Stimulated activated memory B cell treated with anti-CD40 and anti-IgM and Interleukin-4, amounts not matched to agents 10 μg/mL and 1 μg/mL and 100 μg/mL, for 72 hours (primary cell): Measurements from ENCODE around the gene PES1.
A peak's percentile ranks its signal among the peaks of the same experiment; 100 is the strongest.
"Not testable (repeated sequence)": the region's sequence is repeated elsewhere in the genome, so short reads cannot be mapped to it uniquely, and the experiment has no call there.

Experiments
- ATAC-seq: fragments of 150-1000 bp; cut with Tn5 transposase; 2 replicates; pipeline ENCODE4 v1.10.0; 2021
- H3K27ac Mint-ChIP-seq: one replicate; pipeline ENCODE4 v1.8.0; 2022; ENCODE audit warnings: mild to moderate bottlenecking, mixed read lengths
- H3K27me3 Mint-ChIP-seq: one replicate; pipeline ENCODE4 v1.8.0; 2022; ENCODE audit warnings: mixed read lengths
- H3K36me3 Mint-ChIP-seq: one replicate; pipeline ENCODE4 v1.8.0; 2022; ENCODE audit warnings: mixed read lengths
- H3K4me1 Mint-ChIP-seq: one replicate; pipeline ENCODE4 v1.8.0; 2022; ENCODE audit warnings: mixed read lengths
- H3K4me3 Mint-ChIP-seq: one replicate; pipeline ENCODE4 v1.8.0; 2022; ENCODE audit warnings: mild to moderate bottlenecking, moderate library complexity, mixed read lengths
- H3K9me3 Mint-ChIP-seq: one replicate; pipeline ENCODE4 v1.8.0; 2022; ENCODE audit warnings: mixed read lengths

PES1 gene

DNA sequence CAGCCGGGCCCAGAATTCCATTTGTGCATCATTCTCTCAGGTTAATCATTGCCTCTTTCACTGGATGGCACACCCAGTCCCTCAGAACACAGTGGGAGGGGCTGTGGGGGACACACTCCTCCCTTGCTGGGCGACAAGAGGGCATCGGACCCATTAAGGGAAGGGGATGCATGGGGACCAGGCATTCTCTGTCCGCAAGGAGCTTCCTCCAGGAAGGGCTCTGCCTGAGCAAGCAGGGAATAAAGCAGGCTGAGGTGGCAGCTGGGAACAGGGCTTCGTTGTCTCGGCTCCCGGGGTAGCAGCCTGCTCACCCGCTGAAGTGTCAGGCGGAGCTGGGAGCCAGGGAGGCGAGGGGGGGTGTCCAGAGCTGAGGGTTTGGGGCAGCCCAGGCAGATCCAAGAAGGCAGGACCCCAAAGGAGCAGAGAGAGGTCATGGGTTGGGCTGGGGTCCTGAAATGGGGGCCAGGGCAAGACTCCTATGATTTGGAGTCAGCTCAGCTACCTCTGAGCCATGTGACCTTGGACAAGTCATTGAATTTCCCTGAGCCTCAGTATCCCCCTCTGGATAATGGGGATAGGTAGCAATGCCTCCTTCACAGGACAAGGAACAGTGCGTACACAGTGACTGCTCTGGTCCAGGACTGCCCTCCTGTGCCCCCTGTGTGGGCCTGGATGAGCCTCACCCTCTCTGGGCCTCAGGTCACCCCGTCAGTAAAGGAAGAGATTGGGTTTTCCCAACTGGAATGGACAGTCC lies 18.7 kb downstream of the PES1 start:
- Mint-ChIP-seq H3K27ac (no peak overlapping the region), H3K36me3 (peaks cover 31% of the 10 kb centered on the region), H3K4me3 (no peak overlapping the region), H3K27me3 (peaks cover 16% of the 10 kb centered on the region), H3K4me1 (no peaks in the 10 kb centered on the region), H3K9me3 (no peaks in the 10 kb centered on the region)
- no peak for ATAC-seq

DNA sequence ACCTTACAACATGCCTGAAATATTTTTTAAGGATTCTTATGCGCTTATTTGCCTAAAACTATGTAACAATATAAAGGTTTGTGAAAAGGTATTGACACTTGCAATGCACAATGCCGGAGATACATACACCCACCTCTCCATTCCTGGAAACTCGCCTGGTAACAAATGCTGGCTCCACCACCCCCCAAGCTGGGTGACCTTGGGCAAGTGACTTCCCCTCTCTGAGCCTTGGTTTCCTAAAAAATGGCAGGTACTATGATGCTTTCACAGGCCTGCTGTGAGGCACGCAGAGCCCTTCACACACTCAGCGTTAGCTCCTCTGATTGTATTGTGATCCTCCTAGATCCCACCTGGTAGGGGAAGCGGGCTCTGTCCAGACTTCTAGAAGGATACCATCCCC lies 19.5 kb downstream of the PES1 start:
- Mint-ChIP-seq H3K27ac (no peak overlapping the region), H3K4me1 (no peaks in the 10 kb centered on the region), H3K9me3 (no peaks in the 10 kb centered on the region), H3K4me3 (no peak overlapping the region), H3K27me3 (peaks cover 24% of the 10 kb centered on the region), H3K36me3 (peaks cover 23% of the 10 kb centered on the region)
- ATAC-seq: no peak

DNA sequence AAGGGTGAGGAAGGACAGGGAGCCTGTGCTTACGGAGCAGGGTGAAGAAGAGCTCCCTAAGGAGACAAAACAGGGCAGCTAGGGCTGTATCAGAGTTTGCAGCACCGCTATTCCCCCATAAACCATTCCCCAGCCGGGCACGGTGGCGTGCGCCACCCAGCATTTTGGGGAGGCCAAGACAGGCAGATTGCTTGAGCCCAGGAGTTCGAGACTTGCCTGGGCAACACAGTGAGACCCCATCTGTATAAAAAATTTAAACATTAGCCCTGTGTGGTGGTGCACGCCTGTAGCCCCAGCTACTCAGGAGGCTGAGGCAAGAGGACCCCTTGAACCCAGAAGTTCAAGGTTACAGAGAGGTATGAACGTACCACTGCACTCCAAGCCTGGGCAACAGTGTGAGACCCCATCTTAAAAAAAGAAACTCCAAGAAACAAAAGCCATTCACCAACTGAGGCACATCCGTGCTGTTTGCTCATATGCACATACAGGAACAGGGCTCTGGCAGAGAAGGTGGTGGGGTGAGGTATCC lies 22.0 kb downstream of the PES1 start:
- no peak for ATAC-seq
- Mint-ChIP-seq H3K27me3 (peaks cover 37% of the 10 kb centered on the region), H3K4me3 (no peak overlapping the region), H3K9me3 (no peaks in the 10 kb centered on the region), H3K27ac (no peak overlapping the region), H3K36me3 (no peaks in the 10 kb centered on the region), H3K4me1 (no peaks in the 10 kb centered on the region)

DNA sequence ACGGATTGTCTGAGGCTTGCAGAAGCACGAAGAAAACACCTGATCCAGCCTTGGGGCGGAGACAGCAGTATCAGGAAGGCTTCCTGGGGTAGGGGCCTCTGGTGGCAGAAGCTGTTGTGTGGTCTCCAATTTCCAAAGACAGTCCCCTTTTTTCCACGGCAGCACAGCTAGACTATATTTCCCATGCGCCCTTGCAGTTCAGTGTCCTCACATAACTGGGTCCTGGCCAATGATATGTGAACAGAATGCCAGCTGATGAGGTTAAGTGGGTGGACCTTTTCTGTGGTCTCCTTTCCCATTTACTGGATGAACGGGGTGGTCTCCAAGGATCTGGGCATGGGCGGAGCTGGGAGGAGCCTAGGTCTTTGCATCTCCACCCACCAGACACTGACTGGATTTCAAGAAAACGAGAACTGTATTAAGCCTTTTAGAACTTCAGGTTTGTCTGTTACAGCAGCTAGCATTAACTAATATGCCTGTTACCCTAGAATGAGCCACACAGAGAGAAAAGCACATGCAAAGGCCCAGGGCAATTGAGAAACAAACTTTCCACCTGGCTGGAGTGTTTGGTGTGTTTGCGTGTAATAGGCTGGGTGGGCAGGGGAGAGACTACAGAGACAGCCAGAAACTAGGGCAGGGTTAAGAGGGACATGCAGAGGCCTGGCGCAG lies 23.4 kb downstream of the PES1 start:
- H3K36me3 Mint-ChIP-seq: no peaks in the 10 kb centered on the region
- no peak for ATAC-seq
- no peak overlapping the region for H3K4me3 Mint-ChIP-seq
- H3K27ac Mint-ChIP-seq: no peak overlapping the region
- H3K27me3 Mint-ChIP-seq: peaks cover 37% of the 10 kb centered on the region
- H3K4me1 Mint-ChIP-seq: no peaks in the 10 kb centered on the region
- H3K9me3 Mint-ChIP-seq: no peaks in the 10 kb centered on the region

DNA sequence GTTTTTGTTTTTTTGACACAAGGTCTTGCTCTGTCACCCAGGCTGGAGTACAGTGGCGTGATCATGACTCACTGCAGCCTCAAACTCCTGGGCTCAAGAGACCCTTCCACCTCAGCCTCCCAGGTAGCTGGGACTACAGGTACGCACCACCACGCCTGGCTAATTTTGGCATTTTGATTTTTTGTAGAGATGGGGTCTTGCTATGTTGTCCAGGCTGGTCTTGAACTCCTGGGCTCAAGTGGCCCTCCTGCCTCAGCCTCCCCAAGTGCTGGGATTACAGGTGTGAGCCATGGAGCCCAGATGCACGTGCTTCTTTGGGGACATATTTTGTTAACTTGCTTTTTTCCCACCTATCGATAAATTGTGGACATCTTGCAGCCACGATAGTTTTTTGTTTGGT lies 24.4 kb downstream of the PES1 start:
- H3K36me3 Mint-ChIP-seq, H3K4me3 Mint-ChIP-seq, H3K9me3 Mint-ChIP-seq, H3K4me1 Mint-ChIP-seq, ATAC-seq, H3K27ac Mint-ChIP-seq: not testable (repeated sequence)
- peaks cover 37% of the 10 kb centered on the region for H3K27me3 Mint-ChIP-seq

DNA sequence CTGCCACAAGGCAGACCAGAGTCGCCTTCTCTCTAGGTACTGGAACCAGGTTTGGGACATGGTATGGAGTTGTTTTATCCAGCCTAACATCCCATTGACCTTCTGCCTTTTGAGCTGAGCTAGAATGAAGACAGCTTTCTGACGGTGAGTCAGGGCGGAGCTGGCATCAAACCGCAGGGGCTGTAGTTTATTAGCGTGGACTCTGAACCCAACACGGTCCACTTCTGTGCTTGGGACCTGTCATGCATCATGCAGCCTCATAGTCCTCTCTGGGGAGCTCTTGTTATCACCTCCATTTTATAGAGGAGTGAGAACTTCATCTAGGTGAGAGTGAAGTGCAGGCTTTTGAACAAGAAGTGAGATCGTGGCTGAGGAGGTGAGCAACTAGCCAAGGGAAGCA lies 25.6 kb downstream of the PES1 start:
- Mint-ChIP-seq H3K4me3 (no peak overlapping the region), H3K4me1 (no peaks in the 10 kb centered on the region), H3K27ac (no peak overlapping the region), H3K9me3 (no peaks in the 10 kb centered on the region), H3K36me3 (no peaks in the 10 kb centered on the region), H3K27me3 (peaks cover 44% of the 10 kb centered on the region)
- no peak for ATAC-seq

- H3K4me3 Mint-ChIP-seq: no peak overlapping the region
- H3K4me1 Mint-ChIP-seq: no peaks in the 10 kb centered on the region
- no peaks in the 10 kb centered on the region for H3K9me3 Mint-ChIP-seq
- no peak for ATAC-seq
- H3K36me3 Mint-ChIP-seq: no peaks in the 10 kb centered on the region
- H3K27ac Mint-ChIP-seq: no peak overlapping the region
- H3K27me3 Mint-ChIP-seq: peaks cover 51% of the 10 kb centered on the region
Measured at GRCh38 chr22:30565341-30565740, 26.4 kb downstream of the PES1 start.

DNA sequence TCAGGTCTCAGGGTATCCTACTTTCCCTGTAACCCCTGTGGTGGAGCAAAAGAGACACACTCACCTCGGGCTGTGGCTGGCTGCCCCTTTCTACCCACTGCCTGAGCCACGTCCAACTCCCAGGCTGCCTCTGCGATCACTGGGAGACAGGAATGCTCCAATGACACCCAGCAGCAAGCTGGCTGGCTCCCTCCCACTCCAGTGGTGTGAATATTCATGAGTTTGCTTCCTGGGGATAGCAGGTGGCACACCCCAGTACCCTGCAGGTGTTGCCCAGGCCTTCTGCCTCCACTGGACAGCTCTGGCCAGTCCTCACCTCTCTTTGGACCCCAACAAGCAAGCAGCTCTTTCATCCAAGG lies 27.0 kb downstream of the PES1 start:
- H3K27me3 Mint-ChIP-seq: peaks cover 51% of the 10 kb centered on the region
- H3K36me3 Mint-ChIP-seq: no peaks in the 10 kb centered on the region
- no peaks in the 10 kb centered on the region for H3K4me1 Mint-ChIP-seq
- ATAC-seq: no peak
- H3K4me3 Mint-ChIP-seq: no peak overlapping the region
- H3K27ac Mint-ChIP-seq: no peak overlapping the region
- H3K9me3 Mint-ChIP-seq: no peaks in the 10 kb centered on the region

DNA sequence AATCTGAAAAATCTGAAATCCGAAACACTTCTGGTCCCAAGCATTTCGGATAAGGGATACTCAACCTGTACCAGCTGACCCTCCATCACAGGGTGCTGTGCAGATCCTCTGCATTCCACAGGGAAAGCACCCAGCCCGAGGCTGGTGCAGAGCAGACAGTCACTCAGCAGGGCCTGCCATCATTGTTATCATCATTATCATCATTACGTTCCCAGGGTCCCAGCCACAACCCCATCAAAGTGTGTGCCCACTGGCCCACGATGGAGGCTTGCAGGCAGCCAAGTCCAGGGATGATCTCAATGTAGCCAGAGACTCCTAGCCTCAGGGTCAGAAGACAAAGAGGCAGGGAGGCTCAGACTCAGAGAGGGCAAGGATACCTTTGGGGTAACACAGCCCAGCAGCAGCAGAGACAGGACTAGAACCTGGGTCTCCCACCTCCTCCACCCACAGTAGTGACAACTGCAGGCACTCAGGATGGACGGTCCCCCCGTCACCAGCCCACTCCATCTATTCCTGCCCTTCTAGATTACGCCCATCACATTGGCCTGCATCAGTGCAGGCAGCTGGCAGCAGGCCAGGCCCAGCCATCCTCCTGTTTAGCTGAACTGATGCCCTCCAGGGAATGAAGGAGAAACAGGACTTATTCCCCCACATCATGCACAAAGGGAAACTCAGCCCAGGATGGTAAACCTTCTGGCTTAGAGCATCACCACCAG lies 27.5 kb downstream of the PES1 start:
- no peaks in the 10 kb centered on the region for H3K36me3 Mint-ChIP-seq
- no peak overlapping the region for H3K4me3 Mint-ChIP-seq
- no peaks in the 10 kb centered on the region for H3K9me3 Mint-ChIP-seq
- no peak overlapping the region for H3K27ac Mint-ChIP-seq
- H3K4me1 Mint-ChIP-seq: no peaks in the 10 kb centered on the region
- ATAC-seq: no peak
- H3K27me3 Mint-ChIP-seq: peaks cover 47% of the 10 kb centered on the region

DNA sequence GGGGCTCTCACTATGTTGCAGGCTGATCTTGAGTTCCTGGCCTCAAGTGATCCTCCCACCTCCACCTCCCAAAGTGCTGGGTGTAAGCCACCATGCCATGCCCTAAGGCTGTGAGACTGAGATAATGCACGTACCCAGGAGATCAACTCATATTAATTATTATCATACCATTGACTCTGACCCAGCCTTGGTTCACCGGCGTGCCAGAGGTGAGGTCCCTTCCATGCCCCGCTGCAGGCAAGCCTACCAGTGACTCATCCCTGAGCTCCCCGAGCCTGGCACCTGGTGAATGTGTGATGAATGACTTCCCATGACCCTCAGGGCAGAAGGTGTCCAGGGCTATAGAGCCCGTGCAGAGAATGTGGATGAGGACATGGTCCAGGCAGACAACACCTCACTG lies 29.3 kb downstream of the PES1 start:
- H3K4me1 Mint-ChIP-seq: no peaks in the 10 kb centered on the region
- H3K27ac Mint-ChIP-seq: no peak overlapping the region
- H3K4me3 Mint-ChIP-seq: no peak overlapping the region
- no peaks in the 10 kb centered on the region for H3K9me3 Mint-ChIP-seq
- H3K27me3 Mint-ChIP-seq: peaks cover 28% of the 10 kb centered on the region
- no peak for ATAC-seq
- H3K36me3 Mint-ChIP-seq: no peaks in the 10 kb centered on the region

- H3K9me3 Mint-ChIP-seq: no peaks in the 10 kb centered on the region
- H3K27ac Mint-ChIP-seq: no peak overlapping the region
- no peaks in the 10 kb centered on the region for H3K36me3 Mint-ChIP-seq
- peaks cover 24% of the 10 kb centered on the region for H3K27me3 Mint-ChIP-seq
- ATAC-seq: no peak
- H3K4me3 Mint-ChIP-seq: no peak overlapping the region
- no peaks in the 10 kb centered on the region for H3K4me1 Mint-ChIP-seq
Measured at GRCh38 chr22:30561402-30562189, 30.1 kb downstream of the PES1 start.

DNA sequence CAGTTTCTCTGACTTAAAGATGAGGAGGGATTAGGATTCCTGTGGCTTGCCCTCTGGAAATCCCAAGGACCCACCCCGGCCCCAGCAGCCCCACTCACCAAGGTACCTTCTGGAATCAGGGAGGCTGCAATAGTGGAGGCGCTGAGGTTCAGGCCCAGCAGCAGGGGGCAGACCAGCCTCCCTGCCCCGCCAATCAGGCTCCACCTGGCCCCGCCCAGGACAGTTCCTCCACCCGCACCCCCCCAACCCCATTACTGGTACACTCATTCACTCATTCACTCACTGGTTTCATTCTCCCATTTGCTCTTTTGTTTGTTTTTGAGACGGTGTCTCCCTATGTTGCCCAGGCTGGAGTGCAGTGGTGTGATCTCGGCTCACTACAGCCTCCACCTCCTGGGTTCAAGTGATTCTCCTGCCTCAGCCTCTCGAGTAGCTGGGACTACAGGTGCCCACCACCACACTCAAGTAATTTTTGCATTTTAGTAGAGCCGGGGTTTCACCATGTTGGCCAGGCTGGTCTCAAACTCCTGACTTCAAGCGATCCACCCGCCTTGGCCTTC lies 31.0 kb downstream of the PES1 start:
- not testable (repeated sequence) for H3K9me3 Mint-ChIP-seq, H3K4me1 Mint-ChIP-seq, ATAC-seq, H3K4me3 Mint-ChIP-seq, H3K36me3 Mint-ChIP-seq, H3K27ac Mint-ChIP-seq
- peaks cover 15% of the 10 kb centered on the region for H3K27me3 Mint-ChIP-seq

DNA sequence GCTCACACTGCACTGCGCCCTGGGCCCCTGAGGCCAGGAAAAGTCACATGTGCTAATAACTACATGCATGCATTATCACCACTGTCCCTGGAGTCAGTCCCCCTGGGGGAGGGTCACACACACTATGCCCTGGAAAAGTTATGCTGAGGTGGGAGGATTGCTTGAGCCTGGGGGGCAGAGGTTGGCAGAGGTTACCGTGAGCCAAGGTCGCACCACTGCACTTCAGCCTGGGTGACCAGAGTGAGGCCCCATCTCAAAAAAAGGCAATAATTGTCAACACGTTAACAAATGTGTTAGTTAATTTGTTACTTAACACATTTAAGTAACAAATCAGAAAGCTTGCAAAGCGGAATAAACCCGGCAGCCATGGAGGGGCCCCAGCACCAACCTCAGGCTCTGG lies 31.8 kb downstream of the PES1 start:
- H3K4me1 Mint-ChIP-seq: no peaks in the 10 kb centered on the region
- no peak overlapping the region for H3K4me3 Mint-ChIP-seq
- peaks cover 15% of the 10 kb centered on the region for H3K27me3 Mint-ChIP-seq
- no peak overlapping the region for H3K27ac Mint-ChIP-seq
- H3K36me3 Mint-ChIP-seq: no peaks in the 10 kb centered on the region
- no peaks in the 10 kb centered on the region for H3K9me3 Mint-ChIP-seq
- no peak for ATAC-seq

DNA sequence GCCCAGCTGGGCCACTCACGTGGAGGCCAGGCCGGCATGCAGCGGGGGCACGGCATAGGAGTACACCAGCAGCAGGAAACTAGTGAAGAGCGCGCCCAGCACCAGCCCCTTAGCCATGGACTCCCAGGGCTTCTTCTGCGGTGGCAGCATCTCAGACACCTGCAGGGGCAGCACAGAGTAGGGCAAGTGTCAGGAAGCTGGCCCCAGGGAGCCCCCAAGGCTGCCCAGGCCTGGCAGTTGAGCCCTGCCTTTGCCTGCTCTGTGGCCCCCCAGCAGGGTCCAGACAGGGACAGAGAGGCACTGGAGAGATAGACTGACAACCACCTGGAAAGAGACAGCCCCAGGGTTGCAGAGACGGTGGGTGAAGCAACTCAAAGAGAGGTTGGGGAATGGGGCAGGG lies 34.5 kb downstream of the PES1 start:
- H3K4me1 Mint-ChIP-seq: no peaks in the 10 kb centered on the region
- no peak for ATAC-seq
- H3K9me3 Mint-ChIP-seq: no peaks in the 10 kb centered on the region
- H3K36me3 Mint-ChIP-seq: no peaks in the 10 kb centered on the region
- no peak overlapping the region for H3K27ac Mint-ChIP-seq
- no peak overlapping the region for H3K4me3 Mint-ChIP-seq
- peaks cover 15% of the 10 kb centered on the region for H3K27me3 Mint-ChIP-seq

DNA sequence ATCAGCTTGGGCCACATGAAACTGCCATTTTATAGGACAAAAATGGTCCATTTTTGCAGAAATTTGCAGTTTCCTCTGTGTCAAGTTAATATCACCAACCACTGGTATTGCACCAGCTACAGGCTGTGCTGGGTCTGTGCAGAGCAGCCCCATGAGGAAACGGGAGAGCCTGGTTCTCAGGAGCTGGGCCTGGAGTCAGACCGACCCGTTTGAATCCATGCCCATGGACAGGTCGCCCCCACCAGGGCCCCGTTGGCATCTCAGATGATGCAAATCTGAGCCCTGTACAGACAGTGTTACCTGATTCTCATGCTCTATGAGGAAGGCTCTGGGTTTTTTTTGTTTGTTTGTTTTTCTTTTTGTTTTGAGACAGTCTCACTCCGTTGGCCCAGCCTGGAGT lies 35.3 kb downstream of the PES1 start:
- Mint-ChIP-seq H3K4me3 (no peak overlapping the region), H3K4me1 (no peaks in the 10 kb centered on the region), H3K9me3 (no peaks in the 10 kb centered on the region), H3K27me3 (peaks cover 10% of the 10 kb centered on the region), H3K36me3 (no peaks in the 10 kb centered on the region), H3K27ac (no peak overlapping the region)
- ATAC-seq: peak; percentile 24
